ENCODE results near the gene TMEM271.
"Not testable (repeated sequence)": the region's sequence is repeated elsewhere in the genome, so short reads cannot be mapped to it uniquely, and the experiment has no call there.

The TMEM271 gene

DNA sequence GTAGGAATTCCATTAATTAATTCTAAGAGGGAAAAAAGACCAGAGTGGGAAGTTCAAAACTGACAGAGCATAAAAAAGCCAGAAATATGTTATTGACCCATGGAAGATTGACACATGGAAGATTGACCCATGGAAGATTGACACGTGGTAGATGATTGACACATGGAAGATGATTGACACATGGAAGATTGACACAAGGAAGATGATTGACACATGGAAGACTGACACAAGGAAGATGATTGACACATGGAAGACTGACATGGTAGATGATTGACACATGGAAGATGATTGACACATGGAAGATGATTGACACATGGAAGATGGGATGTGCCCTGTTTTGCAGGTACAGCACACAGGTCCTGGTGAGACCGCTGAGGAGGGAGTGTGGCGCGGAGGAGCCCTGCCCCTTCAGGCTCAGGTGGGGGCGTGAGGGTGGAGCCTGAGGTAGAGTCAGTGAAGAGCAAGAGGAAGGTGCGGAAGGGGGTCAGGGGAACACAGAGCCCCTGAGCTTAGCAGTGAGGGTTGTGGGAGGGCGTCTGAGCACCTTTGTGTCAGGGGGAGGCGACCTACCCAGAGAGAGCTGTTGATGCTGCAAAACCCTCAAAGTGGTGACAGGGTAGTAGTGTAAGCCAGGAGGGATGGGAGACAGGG, 33.4 kb upstream of the TMEM271 start:
- DNase-seq = no peak

DNA sequence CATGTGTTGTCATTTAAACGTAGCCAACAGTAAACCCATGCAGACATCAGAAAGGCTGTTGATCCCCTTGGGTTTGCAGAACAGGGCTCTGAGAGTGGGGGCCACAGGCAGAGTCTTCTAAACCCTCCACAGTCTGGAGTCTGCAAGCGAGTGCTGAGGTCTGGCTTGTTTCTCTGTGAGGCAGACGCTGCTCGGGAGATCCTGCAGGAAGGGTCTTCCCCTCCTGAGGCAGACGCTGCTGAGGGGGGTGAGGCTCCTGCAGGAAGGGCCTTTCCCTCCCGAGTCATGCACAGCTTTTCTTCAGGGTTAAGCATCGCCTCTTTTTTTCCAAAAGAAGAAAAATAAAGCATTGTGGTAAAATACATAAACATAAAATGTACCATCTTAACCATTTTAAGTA, 32.1 kb upstream of the TMEM271 start:
- DNase-seq = no peak

DNA sequence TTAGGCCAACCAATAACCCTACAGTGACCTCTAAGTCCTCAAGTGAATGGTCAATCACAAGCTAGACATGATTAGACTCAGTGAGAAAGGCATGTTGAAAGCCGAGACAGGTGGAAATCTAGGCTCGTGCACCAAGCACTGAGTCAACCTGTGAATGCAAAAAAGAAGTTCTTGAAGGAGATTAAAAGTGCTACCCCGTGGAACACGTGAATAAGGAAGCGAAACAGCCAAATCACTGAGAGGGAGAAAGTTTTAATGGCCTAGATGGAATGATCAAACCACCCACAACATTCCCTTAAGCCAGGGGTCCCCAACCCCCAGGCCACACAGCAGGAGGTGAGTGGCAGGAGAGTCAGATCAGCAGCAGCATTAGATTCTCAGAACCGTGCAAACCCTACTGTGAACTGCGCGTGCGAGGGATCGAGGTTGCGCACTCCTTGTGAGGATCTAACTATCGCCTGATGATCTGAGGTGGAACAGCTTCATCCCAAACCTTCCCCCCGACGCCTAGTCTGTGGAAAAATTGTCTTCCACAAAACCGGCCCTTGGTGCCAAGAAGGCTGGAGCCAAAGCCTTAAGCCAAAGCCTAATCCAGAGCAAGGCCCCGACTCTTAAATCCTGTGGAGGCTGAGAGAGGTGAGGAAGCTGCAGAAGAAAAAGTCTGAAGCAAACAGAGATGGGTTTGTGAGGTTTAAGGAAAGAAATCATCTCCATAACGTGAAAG, 29.8 kb upstream of the TMEM271 start:
- no peak for DNase-seq

DNA sequence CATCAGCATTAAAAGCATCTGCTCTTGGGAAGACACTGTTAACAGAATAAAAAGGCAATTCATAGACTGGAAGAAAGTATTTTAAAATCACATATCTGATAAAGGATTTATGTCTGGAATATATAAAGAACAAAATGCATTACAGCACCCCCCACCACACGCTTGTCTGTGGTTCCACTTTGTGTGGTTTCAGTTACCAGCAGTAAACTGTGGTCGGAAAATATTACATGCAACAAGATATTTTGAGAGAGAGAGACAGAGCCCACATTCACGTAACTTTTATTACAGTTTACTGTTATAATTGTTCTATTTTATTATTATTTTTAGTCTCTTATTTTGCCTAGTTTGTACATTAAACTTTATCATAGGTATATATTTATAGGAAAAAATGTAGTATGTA, 28.0 kb upstream of the TMEM271 start:
- DNase-seq = no peak

DNA sequence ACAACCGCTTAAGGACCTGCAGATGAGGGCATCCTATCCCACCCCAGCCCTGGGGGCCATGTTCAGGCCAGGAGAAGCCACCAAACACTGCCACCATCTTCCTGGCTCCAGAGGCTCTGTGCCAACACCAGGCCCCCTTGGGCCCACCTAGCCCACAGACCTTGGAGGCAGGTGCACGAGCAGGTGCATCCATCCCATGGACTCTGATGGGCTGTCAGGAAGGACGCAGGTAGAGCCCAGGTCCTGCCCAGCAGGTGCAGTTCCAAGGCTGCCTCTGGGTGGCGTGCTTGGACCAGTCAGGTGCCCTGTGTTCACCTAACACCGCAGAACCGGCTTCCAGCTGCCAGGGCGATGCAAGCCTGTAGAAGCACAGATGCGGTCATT, 26.5 kb upstream of the TMEM271 start:
- DNase-seq = peak; percentile 78

DNA sequence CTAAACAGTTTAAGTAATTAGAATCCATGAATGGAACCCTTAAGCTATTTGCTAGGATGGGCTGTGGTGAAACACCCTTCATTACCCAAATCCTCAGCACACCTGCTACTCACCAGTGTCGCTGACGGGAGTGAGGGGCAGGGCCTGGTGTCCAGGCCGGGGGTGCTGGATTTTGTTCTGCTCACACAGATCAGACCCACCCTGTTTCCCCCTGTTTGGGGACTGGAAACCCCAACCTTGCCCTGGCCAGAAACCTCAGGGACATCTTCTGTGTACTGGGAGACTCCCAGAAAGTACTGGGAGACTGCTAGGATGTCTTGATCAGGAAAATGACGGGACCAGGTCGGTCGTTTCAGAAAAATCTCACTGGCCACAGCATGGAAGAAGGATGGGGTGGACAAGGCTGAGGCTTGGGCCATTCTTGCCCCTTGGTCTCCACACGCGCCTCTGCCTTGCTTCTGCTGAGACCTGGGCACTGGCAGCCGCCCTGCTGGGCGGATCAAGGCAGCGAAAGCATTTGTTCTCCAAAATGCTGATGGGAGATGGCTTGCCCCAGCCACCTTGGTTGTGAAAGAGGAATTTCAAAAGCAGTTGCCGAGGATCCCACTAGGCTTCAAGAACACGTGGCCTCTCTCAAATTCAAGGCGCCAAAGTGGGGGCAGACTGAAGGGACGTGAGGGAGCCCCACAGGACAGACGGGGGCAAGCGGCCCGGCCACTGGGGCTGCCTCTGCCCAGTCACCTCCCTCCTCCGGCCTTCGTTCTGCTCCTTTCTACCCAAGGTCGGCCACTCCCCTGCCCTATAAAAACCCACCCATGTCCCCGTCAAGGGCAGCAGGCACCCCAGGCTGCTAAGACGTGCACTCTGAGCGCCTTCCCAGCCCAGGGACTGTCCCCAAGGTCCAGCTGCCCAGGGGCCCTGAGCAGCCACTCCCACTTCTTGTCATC, 25.8 kb upstream of the TMEM271 start:
- no peak for DNase-seq

DNA sequence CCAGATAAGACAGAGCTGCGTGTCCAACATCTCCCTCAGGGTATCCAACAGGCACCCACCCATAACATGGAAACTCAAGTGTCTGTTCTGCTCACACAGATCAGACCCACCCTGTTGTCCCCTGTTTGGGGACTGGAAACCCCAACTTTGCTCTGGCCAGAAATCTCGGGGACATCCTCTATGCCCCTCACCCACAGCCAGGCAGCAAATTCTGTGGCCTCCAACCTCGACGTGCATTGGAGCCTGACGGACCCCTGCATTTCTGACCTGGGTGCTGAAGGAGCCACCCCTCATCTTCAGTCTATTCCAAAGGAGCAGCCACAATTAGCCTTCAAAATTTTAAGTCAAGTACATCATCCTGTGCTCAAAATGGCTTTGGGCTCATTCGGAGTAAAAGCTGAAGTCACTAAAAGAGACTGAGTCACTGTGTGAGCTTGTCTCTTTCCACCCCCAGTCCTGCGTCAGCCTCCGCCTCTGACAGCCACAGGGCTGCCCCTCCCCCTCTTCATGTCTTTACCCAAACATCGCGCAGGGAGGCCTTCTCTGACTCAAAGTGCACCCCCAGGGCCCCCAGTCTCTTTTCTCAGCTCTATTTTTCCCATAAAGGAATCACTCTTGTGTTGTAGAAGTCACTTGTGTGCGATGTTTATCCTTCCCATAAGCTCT, 24.9 kb upstream of the TMEM271 start:
- peak; percentile 78 for DNase-seq

DNA sequence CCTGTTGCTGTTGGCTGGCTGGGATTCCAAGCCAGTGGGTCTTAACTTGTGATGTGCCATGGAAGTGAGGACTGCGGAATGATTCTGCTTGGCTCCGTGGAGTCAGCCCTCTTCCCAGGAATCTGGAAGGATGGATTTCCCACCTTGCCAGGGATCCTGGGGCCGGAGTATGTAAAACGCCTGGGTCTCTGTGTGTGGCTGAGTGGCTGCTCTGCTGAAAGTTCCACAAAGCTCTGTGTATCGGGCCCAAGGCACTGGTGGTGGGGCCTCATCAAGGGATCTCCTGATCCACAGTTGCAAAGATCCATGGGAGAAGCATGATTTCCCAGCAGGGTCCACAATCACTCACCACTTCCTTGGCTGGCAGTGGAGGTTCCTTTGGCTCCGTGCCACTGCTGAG, 24.1 kb upstream of the TMEM271 start:
- DNase-seq = no peak

DNA sequence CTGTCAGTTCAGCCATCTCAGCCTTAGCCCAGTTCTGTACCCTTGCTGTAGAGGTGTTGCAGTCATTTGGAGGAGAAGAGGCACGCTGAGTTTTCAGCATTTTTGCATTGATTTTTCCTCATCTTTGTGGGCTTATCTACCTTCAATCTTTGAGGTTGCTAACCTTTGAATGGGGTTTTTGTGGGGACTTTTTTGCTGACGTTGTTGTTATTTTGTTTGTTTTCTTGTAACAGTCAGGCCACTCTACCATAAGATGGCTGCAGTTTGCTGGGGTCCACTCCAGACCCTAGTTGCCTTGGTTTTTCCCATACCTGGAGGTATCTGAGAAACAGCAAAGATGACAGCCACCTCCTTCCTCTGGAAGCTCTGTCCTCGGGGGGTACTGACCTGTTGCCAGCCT, 22.8 kb upstream of the TMEM271 start:
- DNase-seq = no peak

DNA sequence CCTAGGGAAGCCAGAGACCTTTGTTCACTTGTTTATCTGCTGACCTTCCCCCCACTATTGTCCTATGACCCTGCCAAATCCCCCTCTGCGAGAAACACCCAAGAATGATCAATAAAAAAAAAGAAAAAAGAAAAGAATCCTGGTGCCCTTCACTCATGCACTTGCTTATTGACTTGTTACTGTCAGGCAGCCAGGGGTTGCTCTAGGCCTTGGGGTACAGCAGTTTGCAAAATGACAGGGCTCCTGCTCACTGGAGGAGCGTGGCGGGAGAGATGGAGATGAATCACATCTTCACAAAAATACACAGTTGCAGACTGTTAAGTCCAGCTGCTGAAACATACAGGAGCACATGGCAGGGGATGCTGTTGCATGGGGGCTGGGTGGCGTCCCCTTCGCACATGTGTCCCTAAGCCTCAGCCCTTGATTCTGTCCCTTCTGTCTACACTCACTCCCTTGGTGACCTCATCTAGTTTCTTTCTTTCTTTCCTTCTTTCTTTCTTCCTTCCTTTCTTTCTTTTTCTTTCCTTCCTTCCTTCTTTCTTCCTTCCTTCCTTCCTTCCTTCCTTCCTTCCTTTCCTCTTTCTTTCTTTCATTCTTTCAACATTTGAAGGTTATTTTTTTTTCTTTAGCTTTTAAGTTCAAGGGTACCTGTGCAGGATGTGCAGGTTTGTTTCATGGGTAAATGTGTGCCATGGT, 16.9 kb upstream of the TMEM271 start:
- no peak for DNase-seq

DNA sequence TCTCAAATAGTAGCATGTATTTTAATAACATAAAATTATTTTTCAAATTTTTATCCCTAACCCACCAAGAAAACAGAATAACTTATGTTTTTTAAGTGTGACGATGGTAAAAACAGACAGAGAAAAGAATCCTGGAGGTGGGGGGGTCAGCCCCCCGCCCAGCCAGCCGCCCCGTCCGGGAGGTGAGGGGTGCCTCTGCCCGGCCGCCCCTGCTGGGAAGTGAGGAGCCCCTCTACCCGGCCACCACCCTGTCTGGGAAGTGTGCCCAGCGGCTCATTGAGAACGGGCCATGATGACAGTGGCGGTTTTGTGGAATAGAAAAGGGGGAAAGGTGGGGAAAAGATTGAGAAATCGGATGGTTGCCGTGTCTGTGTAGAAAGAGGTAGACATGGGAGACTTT, 16.1 kb upstream of the TMEM271 start:
- not testable (repeated sequence) for DNase-seq

DNA sequence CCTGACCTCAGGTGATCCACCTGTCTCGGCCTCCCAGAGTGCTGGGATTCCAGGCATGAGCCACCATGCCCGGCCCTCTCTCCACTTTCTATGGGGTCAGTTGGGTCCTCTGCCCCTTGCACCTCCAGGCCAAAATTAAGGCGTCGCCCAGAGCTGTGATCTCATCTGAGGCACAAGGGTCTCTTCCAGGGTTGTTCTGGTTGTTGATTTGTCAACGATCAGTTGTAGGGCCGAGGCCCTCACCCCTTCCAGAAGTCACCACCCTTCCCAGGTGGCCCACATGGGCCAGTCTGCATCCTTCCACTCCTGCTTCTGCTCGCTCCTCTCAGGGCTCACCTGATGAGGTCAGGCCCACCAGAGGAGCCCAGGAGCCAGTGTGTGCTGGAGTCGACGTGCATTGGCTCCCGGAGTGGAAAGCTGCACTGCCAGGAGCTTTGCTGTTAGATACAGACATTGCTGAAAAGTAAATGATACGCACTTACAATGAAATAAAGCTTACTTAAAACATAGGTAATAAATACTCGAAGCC, 14.3 kb upstream of the TMEM271 start:
- no peak for DNase-seq

DNA sequence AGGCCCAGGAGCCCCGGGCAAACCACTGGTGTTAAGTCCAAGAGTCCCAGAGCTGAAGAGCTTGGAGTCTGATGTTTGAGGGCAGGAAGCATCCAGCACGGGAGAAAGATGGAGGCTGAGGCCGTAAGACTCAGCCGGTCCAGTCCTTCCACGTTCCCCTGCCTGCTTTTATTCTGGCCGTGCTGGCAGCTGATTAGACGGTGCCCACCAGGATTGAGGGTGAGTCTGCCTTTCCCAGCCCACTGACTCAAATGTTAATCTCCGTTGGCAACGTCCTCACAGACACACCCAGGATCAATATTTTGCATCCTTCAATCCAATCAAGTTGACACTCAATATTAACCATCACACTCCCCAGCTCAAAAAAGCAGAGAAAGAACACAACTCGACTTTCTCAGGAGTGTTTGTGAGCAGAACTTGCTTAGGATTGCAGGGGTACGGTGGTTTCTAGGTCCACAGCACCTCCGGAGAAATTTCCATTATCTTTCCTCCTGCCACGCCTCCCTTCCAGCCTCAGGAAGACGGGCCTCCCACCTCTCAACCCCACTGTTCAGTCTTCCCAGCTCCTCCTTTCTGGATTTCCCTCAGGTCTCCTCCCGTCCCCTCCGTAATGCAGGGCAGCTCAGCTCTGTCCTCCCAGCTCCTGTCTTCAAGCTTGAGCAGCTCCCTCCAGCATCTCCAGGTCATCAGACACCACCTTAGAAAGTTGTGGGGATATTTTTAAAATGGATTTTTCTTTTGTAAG, 13.3 kb upstream of the TMEM271 start:
- DNase-seq = no peak

DNA sequence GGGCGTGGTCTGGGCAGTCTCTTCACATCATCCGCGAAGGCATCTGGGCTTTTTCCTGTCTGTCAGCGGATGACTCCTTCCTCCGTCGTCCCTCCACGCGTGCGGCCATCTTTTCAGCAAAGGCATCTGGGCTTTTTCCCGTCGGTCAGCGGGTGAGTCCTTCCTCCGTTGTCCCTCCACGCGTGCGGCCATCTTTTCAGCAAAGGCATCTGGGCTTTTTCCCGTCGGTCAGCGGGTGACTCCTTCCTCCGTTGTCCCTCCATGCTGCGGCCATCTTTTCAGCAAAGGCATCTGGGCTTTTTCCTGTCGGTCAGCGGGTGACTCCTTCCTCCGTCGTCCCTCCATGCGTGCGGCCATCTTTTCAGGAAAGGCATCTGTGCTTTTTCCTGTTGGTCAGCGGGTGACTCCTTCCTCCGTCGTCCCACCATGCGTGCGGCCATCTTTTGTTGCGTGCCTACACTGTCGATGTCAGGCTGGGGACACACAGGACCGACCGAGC, 12.3 kb upstream of the TMEM271 start:
- DNase-seq = no peak

DNA sequence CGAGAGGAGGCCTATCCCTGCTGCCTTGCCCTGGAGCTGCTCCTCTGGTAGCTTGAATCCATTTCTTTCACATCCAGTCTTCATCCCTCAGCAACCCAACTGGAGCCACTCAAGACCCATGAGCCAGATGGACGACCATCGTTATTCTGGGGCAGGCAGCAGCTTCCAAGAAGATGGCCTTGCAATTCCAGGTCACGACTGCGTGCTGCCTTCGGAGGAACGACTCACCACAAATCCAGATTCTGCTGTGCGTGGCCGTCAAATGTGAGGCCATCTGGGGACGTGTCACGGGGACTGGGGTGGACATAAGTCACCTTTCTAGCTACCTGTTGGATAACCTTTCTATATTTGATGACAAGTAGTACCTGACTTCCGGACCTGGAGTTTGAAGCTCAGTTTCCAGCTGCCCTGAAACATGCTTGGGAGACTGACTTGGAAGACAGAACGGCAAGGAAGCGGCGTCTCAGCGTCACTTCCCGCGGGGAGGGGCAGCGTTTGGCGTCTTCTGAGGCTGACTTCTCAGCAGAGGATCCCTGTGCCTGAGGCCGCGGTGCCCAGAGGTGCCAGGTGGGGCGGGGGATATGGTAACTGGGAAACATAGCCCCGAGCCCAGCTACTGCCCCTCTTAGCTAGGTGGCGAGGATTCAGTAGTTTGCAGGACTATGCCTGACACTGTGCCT, 11.7 kb upstream of the TMEM271 start:
- DNase-seq = no peak

DNA sequence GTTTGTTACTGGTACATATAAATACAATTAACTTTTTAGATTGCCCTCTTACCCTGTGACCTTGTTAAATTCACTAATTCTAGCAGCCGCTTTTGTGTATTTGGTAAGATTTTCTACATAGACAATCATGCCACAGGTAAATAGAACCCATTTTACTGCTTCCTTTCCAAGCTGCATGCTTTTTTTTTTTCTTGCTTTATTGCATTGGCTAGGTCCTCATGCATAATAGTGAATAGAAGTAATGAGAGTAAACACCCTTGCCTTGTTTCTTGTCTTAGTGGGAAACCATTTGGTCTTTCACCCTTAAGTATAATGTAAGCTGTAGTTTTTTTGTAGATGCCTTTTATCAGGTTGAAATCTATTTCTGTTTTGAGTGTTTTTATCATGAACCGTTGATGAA, 7.7 kb upstream of the TMEM271 start:
- DNase-seq = no peak

DNA sequence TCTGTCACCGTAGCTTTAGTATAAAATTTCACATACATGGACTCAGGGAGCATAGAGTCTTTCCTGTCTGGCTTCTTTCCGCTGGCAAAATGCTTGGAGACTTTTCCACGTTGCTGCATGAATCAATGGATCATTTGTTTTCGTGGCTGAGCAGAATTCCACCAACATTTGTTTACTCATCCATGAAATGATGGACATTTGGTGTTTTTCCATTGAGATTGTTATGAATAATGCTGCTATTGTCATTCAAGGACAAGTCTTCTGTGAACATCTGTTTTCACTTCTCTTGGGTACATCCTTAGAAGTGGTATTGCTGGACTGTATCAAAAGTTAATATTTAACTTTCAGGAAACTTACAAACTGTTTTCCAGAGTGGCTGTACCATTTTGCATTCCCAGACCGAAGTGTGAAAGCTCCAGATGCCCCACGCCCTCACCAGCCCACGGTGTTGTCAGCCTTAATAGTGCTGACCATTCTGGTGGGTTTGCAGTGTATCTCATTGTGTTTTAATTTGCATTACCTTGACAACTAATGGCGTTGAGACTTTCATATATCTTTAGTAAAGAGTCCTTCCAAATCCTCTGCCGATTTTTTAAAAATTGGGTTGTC, 5.8 kb upstream of the TMEM271 start:
- no peak for DNase-seq

DNA sequence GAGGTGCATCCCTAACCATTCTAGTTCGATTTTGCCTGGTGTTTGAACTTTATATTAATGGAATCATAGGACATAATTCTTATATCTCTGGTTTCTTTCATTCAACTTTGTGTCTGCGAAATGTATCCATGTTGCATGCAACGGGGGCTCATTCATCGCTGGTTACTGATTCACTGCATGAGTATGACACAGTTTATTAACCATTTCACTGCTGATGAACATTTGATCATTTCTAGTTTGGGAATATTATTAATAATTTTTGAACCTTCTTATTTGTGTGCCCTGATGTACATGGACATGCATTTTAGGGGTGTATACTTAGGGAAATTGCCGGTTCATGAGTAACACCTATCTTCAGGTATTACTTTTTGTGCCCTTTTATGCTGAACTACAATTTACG, 5.1 kb upstream of the TMEM271 start:
- DNase-seq = no peak

DNA sequence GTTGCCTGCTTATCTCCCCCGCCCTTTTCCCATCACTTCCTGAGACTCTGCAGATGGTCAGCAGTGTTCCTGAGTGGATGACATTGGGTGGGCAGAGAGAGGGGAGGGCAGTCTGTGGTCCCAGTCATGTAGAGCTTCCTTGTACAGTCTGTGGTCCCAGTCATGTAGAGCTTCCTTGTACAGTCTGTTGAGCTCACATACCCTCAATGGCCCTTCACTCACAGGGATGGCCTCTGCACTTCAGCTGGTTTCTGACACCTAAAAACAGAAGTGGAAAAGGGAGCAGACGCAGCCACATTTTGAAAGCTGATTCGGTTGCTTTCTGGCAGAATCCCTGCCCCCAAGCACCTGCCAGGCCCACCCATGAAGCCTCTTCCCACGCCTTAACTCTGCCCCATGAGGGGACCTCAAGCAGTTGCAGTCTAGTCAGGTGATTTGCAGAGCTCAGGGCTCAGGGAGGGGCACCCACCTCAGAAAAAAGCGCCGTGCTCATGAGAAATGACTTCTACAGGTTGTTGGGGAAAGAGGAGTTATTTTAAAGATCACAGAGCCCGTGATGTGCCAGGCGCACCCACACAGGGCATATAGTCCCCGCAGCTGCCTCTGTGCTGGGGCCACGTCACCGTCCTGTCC, 3.6 kb upstream of the TMEM271 start:
- no peak for DNase-seq
